Mesothelial cell of epicardium (in vitro differentiated cells): ENCODE results near the gene CCDC87. TPM values are rescaled to one million over a fixed set of nuclear protein-coding genes. Genes with fewer than 3 reads are reported as not detected.

Source experiments
- DNase-seq, 2 experiments: peaks; one replicate each; pipeline ENCODE4 v3.0.0; 2021; ENCODE audit warnings: low spot score in 2 of 2; ENCODE audit not compliant: unreplicated experiment in 2 of 2
- H3K27ac Mint-ChIP-seq: 2 replicates; pipeline ENCODE4 v1.8.0; 2021; ENCODE audit warnings: mixed read lengths
- H3K27me3 Mint-ChIP-seq: 2 replicates; pipeline ENCODE4 v1.8.0; 2021; ENCODE audit warnings: low read depth, mixed read lengths
- H3K36me3 Mint-ChIP-seq: 2 replicates; pipeline ENCODE4 v1.8.0; 2021; ENCODE audit warnings: mixed read lengths
- H3K4me1 Mint-ChIP-seq: 2 replicates; pipeline ENCODE4 v1.8.0; 2021; ENCODE audit warnings: mixed read lengths
- H3K4me3 Mint-ChIP-seq: 2 replicates; pipeline ENCODE4 v1.8.0; 2021; ENCODE audit warnings: mild to moderate bottlenecking, moderate library complexity, mixed read lengths
- H3K9me3 Mint-ChIP-seq: 2 replicates; pipeline ENCODE4 v1.8.0; 2021; ENCODE audit warnings: mixed read lengths
- total RNA-seq: library from RNA; stranded (reverse); gene quantifications from 3 replicates; pipeline ENCODE4 v1.2.1, GENCODE V29; 2021
- TF ChIP-seq, protein P1 (sequence below): fragments of 200-600 bp; sonication (generic); IDR thresholded peaks from one replicate; pipeline ENCODE4 v1.5.0; 2021; ENCODE audit warnings: antibody characterized with exemption; ENCODE audit not compliant: unreplicated experiment

CCDC87 gene
- total RNA-seq, 1 donor from 2014 or later: 0.25 TPM

DNA sequence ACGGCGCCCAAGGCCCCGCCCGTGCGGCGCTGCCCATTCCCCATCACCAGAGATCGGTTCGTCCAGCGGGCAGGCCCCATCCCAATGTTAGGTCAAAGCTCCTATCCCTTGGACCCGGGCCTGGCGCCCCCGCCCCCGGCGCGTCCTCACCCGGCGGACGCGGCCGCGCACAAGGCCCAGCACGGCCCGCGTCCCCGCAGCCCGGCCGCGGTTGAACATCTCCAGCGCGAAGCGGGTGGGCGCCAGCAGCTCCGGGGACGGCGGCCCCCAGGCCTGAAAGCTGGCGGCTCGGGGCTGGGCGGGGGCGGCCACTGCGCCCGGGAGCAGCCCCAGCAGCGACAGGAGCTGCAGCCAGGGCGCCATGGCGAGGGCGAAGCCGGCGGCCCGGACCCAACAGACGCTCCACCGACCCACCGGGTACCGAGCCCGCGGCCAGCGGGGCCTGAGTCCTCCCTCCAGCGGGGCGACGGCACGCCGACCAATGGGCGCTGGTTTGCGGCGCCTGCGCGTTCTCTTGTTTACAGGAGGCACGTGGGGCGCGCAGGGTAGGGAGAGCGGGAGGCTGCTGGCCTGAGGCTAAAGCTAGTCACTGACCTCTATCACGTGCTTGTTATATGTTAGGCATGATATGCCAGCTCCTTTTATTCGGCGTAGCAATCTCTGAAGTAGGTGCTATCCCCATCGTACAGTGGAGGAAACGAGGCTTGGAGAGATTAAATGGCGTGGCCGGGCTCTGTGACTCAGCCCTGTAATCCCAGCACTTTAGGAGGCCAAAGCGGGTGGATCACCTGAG lies 24.5 kb downstream of the CCDC87 start, which contains the start of gene CTSF:
Gene CTSF (minus strand): TSS at position 483 of the 793 bp plus-strand sequence. CDS start 120 bp downstream, at position 363.
- Mint-ChIP-seq H3K4me3 (no peak within 1 kb of the TSS), H3K27me3 (no peaks in the 10 kb centered on the region), H3K4me1 (peaks cover 11% of the 10 kb centered on the region), H3K36me3 (no peaks in the 10 kb centered on the region), H3K9me3 (no peaks in the 10 kb centered on the region), H3K27ac (no peak within 1 kb of the TSS)
- no peak for DNase-seq
- TF ChIP-seq, protein P1, sequence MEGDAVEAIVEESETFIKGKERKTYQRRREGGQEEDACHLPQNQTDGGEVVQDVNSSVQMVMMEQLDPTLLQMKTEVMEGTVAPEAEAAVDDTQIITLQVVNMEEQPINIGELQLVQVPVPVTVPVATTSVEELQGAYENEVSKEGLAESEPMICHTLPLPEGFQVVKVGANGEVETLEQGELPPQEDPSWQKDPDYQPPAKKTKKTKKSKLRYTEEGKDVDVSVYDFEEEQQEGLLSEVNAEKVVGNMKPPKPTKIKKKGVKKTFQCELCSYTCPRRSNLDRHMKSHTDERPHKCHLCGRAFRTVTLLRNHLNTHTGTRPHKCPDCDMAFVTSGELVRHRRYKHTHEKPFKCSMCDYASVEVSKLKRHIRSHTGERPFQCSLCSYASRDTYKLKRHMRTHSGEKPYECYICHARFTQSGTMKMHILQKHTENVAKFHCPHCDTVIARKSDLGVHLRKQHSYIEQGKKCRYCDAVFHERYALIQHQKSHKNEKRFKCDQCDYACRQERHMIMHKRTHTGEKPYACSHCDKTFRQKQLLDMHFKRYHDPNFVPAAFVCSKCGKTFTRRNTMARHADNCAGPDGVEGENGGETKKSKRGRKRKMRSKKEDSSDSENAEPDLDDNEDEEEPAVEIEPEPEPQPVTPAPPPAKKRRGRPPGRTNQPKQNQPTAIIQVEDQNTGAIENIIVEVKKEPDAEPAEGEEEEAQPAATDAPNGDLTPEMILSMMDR: no peak

DNA sequence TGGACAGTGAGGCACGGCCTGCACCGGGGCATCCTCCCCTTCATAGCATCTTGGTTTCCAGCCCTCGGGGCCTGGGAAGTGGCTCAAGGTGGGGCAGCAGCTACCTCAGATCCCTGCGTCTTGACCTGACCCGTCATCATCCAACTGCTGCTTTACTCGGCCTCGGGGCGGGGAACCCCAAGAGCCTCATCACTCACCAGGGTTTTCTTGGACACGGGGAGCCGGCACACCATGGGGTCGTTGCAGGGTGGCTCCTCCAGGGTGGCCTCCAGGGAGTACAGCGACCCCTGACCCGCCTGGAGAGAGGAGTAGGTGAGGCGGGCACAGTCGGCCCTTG lies 25.1 kb downstream of the CCDC87 start:
- H3K27me3 Mint-ChIP-seq: no peaks in the 10 kb centered on the region
- peaks cover 11% of the 10 kb centered on the region for H3K4me1 Mint-ChIP-seq
- no peak overlapping the region for H3K4me3 Mint-ChIP-seq
- TF ChIP-seq, protein P1: no peak
- H3K36me3 Mint-ChIP-seq: no peaks in the 10 kb centered on the region
- no peak for DNase-seq
- no peak overlapping the region for H3K27ac Mint-ChIP-seq
- no peaks in the 10 kb centered on the region for H3K9me3 Mint-ChIP-seq

DNA sequence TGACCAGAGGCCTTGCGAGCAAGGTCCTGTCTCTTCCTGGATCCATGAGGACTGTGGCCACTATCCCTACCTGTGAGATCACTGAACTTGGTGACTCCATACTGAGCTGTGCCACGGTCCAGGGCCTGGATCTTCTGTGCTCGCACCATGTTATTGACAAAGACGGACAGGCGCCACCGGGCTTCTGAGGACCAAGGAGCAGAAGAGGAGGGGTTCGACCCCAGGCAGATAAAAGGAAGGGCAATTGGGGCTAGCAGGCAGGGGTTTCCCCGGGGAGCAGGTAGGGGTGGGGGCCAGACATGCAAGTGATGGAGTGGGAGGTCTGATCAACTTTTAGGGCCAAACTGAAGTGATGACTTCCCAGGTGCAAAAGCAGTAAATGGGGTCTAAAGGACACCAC lies 26.6 kb downstream of the CCDC87 start:
- Mint-ChIP-seq H3K4me1 (peaks cover 11% of the 10 kb centered on the region), H3K27me3 (no peaks in the 10 kb centered on the region), H3K9me3 (no peaks in the 10 kb centered on the region), H3K4me3 (no peak overlapping the region), H3K36me3 (no peaks in the 10 kb centered on the region), H3K27ac (no peak overlapping the region)
- DNase-seq: no peak
- TF ChIP-seq, protein P1: no peak

DNA sequence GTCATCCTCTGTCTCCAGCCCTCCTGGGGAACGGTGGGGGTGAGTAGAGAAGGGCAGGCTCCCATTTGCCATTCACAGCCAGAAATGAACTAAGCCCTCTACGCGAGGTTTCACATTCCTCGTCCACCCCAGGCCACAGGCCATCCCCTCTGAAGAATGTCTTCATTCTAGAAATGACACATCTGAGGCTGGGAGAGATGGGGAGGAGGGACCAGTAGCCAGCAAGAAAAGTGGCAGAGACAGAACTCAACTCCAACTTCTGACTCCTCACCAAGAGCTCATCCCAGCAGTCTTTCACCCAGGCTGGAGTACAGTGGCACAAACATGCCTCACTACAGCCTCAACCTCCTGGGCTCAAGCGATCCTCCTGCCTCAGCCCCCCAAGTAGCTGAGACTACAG lies 27.9 kb downstream of the CCDC87 start:
- no peaks in the 10 kb centered on the region for H3K27me3 Mint-ChIP-seq
- H3K27ac Mint-ChIP-seq: no peak overlapping the region
- DNase-seq: no peak
- H3K4me1 Mint-ChIP-seq: peaks cover 2% of the 10 kb centered on the region
- no peaks in the 10 kb centered on the region for H3K36me3 Mint-ChIP-seq
- H3K9me3 Mint-ChIP-seq: no peaks in the 10 kb centered on the region
- TF ChIP-seq, protein P1: no peak
- no peak overlapping the region for H3K4me3 Mint-ChIP-seq

DNA sequence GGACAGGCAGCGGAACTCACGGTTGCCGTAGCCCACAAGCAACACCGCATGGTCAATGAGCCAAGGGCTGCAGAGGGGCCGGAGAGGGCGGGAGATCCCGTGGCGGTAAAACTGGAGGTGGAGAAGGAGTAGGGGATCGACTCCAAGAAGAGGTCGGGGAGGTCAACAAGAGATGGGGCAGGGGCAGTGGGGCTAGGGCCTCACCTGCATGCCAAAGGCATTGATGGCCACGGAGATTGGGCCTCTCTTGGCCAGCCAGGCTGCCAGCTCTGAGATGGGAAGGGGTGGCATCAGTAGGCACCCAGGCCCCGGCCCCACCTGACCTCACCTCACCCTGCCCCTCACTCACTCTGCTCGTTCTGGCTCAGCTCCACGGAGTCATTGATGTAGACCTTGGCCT lies 28.3 kb downstream of the CCDC87 start:
- DNase-seq: no peak
- no peak overlapping the region for H3K27ac Mint-ChIP-seq
- H3K36me3 Mint-ChIP-seq: no peaks in the 10 kb centered on the region
- no peaks in the 10 kb centered on the region for H3K9me3 Mint-ChIP-seq
- TF ChIP-seq, protein P1: no peak
- no peak overlapping the region for H3K4me3 Mint-ChIP-seq
- H3K4me1 Mint-ChIP-seq: no peaks in the 10 kb centered on the region
- no peaks in the 10 kb centered on the region for H3K27me3 Mint-ChIP-seq

DNA sequence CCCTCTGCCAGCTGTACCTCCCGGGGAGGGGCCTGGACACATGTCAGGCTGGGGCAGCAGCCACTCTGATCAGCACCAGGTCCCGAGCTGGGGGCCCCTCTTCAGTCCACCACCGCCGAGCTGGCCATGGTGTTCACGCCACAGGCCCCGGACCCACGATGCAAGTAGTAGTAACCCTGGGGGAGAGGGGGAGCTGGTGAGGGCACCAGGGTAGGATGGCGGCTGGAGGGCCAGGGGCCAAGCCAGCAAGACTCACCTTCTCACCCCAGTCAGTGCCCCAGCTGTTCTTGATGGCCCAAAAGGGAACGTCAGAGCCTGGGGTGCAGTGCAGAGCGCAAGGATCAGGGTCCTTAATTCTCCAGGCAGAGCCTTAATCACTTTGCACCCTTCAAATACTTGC lies 29.0 kb downstream of the CCDC87 start:
- H3K4me1 Mint-ChIP-seq: no peaks in the 10 kb centered on the region
- DNase-seq: no peak
- H3K27me3 Mint-ChIP-seq: no peaks in the 10 kb centered on the region
- H3K27ac Mint-ChIP-seq: no peak overlapping the region
- TF ChIP-seq, protein P1: no peak
- H3K36me3 Mint-ChIP-seq: no peaks in the 10 kb centered on the region
- no peak overlapping the region for H3K4me3 Mint-ChIP-seq
- H3K9me3 Mint-ChIP-seq: no peaks in the 10 kb centered on the region
